ENCODE results near the gene FOSL2. TPM values are rescaled to one million over a fixed set of nuclear protein-coding genes. Genes with fewer than 3 reads are reported as not detected.

FOSL2 gene
- total RNA-seq, 1 donor from 2014 or later: 60.5 TPM

DNA sequence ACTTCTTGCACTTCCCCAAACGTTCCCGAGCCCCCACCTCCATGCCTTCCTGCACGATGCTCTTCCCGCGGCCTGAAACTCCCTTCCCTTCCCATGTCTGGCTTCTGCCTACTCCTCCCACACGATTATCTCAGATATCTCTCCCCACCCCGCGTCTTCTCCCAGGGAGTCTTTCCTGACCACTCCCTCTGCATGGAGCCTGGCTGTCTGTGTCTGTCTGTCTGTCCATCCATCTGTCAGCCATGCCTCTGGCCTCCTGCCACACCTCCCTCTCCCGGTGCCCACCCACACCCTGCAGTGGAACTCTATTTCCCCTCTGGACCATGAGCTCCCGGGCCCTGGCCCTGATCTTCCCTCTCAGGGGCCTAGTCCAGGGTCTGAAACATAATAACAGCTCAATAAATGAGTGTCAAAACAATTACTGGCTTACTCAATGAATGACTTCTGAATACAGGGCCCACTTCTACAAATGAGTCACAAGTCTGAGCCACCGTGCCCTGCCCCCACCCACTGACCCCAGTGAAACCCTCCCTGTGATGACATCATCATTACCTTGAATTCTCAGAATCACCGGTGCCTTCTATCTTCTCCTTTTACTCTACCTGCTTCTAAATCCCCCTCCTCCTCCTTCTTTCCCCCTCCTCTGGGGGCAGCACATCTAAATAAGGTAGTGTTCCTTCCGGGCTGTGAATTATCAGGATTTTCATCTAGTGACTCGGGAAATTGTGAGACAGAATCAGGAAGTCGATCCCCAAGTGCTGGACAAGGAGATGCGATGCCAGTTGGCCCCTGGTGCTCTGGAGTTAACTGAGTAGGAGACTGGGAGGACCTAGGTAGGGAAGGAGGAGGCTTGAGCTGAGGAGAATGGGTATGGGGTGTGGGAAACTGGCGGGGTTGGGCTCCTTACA is 57.1 kb downstream of the FOSL2 start:
- DNase-seq (ENCODE audit: low spot score in 2 of 2, unreplicated experiment in 2 of 2): no peak
- TF ChIP-seq, protein P1, sequence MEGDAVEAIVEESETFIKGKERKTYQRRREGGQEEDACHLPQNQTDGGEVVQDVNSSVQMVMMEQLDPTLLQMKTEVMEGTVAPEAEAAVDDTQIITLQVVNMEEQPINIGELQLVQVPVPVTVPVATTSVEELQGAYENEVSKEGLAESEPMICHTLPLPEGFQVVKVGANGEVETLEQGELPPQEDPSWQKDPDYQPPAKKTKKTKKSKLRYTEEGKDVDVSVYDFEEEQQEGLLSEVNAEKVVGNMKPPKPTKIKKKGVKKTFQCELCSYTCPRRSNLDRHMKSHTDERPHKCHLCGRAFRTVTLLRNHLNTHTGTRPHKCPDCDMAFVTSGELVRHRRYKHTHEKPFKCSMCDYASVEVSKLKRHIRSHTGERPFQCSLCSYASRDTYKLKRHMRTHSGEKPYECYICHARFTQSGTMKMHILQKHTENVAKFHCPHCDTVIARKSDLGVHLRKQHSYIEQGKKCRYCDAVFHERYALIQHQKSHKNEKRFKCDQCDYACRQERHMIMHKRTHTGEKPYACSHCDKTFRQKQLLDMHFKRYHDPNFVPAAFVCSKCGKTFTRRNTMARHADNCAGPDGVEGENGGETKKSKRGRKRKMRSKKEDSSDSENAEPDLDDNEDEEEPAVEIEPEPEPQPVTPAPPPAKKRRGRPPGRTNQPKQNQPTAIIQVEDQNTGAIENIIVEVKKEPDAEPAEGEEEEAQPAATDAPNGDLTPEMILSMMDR (IDR thresholded peaks at IDR 0.05; ENCODE audit: unreplicated experiment): no peak
- Mint-ChIP-seq H3K4me3 (no peak overlapping the region), H3K9me3 (no peaks in the 10 kb centered on the region), H3K27me3 (ENCODE audit: low read depth) (no peaks in the 10 kb centered on the region), H3K27ac (peak overlapping the region; percentile 57), H3K36me3 (no peaks in the 10 kb centered on the region), H3K4me1 (peaks cover 9% of the 10 kb centered on the region)

DNA sequence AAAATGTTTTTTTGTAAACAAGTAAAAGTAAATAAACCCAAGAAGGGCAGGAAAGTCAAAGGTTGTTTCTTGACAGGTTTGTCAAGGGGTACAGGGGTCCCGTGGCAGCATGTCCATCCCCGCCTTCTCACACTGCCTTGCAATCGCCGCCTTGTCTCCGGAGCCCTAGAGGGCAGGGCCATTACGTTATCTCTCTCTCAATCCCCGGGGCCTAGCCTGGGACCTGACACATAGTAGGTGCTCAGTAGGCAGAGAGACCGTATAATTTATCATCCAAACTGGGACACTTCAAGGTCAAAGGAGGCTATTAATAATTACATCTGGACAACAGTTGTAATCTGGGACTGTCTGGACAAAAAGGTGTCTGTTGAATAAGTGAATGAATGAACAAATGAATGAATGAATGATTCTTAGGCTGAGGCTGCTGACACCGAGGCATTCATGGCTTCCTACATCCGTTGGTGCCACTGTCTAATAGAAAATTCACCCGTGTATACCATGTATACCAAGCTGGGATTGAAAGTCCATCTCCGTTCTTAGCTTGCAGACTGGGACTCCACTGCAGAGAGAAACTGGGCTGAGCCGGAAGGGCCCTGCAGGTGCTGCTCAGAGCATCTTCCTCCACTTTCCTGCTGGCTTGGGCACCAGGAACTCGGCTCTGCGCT is 58.4 kb downstream of the FOSL2 start:
- no peaks in the 10 kb centered on the region for H3K9me3 Mint-ChIP-seq

DNA sequence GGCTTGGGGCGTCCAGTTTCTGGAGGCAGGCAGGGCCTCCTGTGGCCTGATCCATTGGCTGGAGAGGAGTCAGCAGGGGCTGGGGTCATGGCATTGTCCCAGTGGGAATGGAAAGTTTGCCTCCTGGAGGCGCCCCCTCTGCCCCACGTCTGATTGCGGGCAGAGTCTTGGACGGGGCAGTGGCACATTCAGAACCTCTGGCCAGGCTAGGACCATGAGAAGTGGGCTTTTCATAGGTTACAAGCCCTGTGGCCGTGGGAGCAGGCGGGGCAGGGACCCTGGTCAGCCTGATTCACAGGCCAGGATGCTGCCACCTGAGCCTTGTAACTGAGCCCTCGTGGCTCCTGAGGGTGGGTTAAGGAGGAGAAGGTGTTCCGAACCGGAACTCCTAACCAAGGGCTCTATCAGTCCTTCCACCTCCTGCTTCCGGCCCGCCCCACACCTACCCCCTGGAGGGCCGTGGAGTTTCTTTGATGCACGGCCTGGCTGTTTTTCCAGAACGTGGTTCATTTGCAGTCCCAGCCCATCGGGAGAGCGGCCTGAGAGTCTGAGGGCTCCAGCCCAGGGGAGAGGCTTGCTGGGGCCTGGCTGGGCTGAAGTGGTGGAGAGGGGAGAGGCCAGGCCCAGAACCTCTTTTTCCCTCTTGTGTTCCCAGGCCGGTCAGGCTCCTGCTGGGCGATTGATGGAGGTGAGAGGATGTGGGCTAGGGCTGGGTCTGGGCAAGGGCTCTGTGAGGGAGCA is 59.3 kb downstream of the FOSL2 start:
- TF ChIP-seq, protein P1 (IDR thresholded peaks at IDR 0.05; ENCODE audit: unreplicated experiment): no peak

More for the DNA sequence above, 58.4 kb downstream of the FOSL2 start:
- Mint-ChIP-seq H3K4me1 (peaks cover 9% of the 10 kb centered on the region), H3K36me3 (no peaks in the 10 kb centered on the region), H3K27ac (no peak overlapping the region), H3K27me3 (ENCODE audit: low read depth) (no peaks in the 10 kb centered on the region), H3K4me3 (no peak overlapping the region)
- no peak for DNase-seq (ENCODE audit: low spot score in 2 of 2, unreplicated experiment in 2 of 2)
- TF ChIP-seq, protein P1 (IDR thresholded peaks at IDR 0.05; ENCODE audit: unreplicated experiment): no peak

DNA sequence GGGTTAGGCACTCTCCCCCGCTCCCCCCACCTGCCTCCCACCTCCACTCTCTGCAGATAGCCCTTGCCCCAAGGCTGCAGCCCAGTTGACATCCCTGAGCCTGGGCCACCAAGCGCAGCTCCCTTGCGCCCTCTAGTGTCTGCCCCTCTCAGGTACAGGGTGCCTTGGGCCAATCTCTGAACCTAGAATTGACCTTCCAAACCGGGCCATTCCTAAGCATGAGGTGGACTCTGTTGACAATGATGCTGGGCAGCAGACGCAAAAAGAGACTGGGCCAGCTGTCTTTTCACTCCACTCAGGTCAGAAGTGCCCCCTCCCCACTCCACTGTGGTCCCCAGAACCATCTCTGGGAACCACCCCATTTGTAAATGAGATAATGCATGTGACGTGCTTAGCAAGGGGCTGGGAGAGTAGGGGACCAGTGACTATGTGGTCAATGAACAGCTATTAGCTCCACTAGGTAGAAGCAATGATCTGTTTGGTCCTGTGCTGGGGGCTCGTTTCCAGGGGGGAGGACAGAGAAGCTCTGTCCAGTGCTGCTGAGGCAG is 60.0 kb downstream of the FOSL2 start:
- peak in 1 of 2 experiments; percentile 69 for DNase-seq (ENCODE audit: low spot score in 2 of 2, unreplicated experiment in 2 of 2)
- Mint-ChIP-seq H3K4me3 (no peak overlapping the region), H3K4me1 (peaks cover 9% of the 10 kb centered on the region), H3K9me3 (no peaks in the 10 kb centered on the region), H3K27me3 (ENCODE audit: low read depth) (no peaks in the 10 kb centered on the region), H3K36me3 (no peaks in the 10 kb centered on the region), H3K27ac (no peak overlapping the region)
- TF ChIP-seq, protein P1 (IDR thresholded peaks at IDR 0.05; ENCODE audit: unreplicated experiment): peak; percentile 72

More for the DNA sequence above, 59.3 kb downstream of the FOSL2 start:
- no peak for DNase-seq (ENCODE audit: low spot score in 2 of 2, unreplicated experiment in 2 of 2)
- peaks cover 9% of the 10 kb centered on the region for H3K4me1 Mint-ChIP-seq
- no peaks in the 10 kb centered on the region for H3K27me3 Mint-ChIP-seq (ENCODE audit: low read depth)
- H3K4me3 Mint-ChIP-seq: no peak overlapping the region
- H3K9me3 Mint-ChIP-seq: no peaks in the 10 kb centered on the region
- no peak overlapping the region for H3K27ac Mint-ChIP-seq
- H3K36me3 Mint-ChIP-seq: no peaks in the 10 kb centered on the region

DNA sequence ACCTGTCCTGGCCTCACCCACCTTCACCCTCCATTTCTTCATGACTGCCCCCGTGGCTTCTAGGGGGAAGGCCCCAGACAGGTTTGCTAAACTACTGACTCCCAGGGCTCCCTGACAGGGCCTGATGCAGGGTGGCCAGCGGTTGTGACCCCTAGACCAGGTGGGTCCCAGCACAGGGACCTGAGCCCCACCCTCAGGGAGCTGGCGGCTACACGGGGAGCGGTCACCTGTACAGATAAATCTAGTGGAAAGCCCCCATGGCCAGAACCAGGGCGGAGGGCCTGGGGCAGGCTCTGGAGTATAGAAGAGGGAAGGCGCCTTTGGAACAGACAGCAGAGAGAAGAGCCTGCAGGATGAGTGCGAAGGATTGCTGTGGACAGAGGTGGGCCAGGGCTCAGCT is 60.7 kb downstream of the FOSL2 start:
- TF ChIP-seq, protein P1 (IDR thresholded peaks at IDR 0.05; ENCODE audit: unreplicated experiment): no peak
- DNase-seq (ENCODE audit: low spot score in 2 of 2, unreplicated experiment in 2 of 2): no peak
- Mint-ChIP-seq H3K36me3 (no peaks in the 10 kb centered on the region), H3K27me3 (ENCODE audit: low read depth) (no peaks in the 10 kb centered on the region), H3K9me3 (no peaks in the 10 kb centered on the region), H3K4me3 (no peak overlapping the region), H3K27ac (no peak overlapping the region), H3K4me1 (peaks cover 9% of the 10 kb centered on the region)
